NCI-H526 (cell line): ENCODE measurements around the gene ARHGAP8.

Source experiments
- DNase-seq, 2 experiments: peaks; one replicate each; lab custom pipeline; 2025; lab: John Stamatoyannopoulos, UW

Gene ARHGAP8

DNA sequence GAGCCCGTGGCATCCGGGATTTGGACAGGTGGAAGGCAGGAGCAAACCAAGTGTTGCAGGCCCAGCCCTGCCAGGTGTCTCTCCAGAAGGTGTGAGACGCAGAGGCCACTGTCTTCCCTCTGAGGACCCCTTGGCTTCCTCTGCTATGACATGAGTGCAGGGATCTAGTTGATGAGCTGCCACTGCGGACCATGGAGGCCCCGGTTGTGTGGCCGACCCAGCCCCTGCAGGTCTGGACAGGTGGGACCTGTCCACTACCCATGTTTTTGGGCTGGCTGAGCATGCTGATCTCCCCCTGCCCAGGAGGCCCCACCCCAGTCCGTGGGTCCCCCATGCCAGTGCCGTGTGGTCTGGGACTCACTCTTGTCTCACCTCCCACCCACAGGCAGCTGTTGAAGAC is 27.5 kb upstream of the ARHGAP8 start:
- DNase-seq: no peak

DNA sequence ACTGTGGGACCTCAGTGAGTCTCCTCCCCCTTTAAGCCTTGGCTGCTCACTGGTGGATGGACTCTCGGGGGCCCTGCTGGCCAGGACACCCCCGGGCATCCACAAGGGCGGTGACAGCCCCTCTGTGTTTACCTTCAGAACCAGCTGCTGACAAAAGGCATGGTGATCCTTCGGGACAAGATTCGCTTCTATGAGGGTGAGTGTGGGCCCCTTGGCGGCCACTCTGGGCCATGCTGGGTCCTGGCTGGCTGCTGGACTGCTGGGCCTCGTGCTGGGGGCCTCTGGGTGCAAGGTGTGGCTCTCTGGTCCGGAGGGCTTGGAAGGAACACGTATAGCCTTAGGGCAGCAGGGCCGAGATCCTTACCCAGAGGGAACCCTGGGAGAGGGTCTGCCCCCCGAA is 25.9 kb upstream of the ARHGAP8 start:
- no peak for DNase-seq

DNA sequence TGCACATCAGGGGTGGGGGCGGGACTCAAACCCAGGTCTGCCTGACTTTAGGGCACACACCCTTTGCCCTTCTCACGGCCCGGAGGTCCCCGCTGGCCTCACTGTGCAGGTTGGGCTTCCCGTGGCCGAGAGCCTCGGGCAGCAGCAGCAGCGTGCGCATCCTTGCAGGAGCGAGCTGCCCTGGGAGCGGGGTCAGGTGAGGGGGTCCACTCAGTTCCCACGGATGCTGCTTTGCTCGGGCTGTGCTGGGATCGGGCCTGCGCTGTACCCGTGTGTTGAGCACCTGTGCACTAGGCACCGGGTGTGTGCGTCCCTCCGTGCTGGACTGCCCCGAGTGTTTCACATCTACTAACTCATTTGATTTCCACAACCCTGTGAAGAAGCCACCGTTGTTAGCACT is 25.2 kb upstream of the ARHGAP8 start:
- DNase-seq: no peak

DNA sequence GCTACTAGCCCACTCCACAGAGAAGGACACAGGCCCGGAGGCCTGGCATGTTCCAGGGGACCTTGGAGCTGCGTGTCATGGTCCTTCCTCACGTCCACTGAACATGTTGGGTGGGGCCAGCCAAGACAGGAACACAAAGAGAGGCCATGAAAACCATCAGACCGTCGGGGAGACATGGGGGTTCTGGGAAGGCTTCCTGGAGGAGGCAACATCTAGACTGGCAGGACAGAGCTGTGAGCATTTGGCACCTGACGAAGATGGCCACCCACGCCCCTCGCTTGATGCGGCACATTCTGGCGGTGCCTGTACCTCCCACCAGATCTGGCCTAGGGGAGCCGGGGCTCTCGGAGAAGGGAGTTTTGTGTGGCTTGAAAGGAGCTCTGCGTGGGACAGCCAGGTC is 24.7 kb upstream of the ARHGAP8 start:
- DNase-seq: no peak

DNA sequence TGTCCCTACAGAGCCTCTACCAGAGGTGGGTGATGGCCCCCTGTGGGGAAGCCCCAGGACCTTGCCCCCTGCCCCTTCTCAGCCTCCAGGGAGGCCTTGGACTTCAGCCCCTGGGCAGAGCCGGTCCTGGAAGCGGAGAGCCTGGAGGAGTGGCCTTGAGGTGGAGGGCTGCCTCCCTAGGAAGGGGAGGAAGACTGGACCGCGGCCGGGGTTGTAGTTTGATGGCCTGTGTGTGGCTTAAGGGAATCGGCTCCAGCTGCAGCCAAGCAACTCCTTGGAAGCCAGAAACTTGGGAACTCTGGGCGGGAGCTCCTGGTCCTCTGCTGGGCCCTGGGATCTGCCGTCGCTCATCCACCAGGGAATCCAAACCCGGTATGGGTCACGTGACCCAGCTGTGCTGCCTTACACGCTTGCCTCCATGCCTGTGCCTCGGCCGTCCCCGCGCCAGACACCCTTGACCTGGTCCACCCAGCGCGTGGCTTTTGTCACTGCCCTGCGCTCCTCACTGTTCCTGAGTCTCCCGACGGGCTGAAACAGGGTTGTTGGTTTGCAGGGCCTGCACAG is 23.5 kb upstream of the ARHGAP8 start:
- no peak for DNase-seq

DNA sequence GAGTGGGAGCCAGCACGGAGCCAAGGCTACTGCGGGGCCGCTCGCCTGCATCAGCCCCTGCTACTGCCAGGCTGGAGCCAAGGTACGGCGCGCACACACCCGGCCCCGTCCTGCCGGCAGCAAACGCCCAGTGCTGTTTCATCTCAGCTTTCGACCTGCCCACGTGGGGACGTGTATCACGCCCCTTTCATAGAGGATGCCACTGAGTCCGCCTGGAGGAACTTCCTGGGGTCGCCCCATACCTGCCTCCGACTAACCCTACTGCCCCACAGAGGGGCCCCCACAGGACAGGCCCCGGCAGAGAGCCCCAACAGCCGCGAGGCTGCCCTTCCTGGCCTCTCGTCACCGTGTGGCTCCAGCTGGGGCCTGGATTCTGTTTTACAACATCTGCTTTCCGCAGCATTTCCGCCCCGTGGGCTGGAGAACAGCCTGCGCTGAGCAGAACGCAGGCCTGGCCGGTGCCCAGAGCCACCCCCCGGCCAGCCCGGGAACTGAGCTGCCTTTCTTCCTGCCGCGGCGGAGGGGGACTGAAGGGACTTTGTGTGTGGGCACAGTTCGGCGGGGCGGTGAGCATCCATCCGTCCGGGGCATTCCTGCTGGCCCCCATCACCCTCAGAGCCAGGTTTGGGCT is 22.9 kb upstream of the ARHGAP8 start:
- DNase-seq: no peak

DNA sequence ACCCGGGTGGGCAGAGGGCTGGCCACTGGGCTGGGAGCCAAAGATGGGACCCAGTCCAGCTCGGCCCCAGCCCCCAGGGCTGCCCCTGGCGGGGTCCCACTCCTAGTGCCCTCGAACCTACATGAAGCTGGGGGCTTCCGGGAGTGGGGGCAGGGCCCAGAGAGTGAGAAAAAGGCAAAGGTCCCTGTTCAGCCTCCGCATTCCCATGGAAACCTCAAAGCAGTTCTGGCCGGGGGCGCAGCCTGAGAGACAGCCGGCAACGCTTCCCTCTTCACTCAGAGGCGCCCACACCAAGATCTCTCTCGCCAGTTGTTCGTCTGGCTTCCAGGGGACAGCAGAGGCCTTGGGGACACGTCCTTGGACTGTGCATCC is 22.4 kb upstream of the ARHGAP8 start:
- DNase-seq: no peak

DNA sequence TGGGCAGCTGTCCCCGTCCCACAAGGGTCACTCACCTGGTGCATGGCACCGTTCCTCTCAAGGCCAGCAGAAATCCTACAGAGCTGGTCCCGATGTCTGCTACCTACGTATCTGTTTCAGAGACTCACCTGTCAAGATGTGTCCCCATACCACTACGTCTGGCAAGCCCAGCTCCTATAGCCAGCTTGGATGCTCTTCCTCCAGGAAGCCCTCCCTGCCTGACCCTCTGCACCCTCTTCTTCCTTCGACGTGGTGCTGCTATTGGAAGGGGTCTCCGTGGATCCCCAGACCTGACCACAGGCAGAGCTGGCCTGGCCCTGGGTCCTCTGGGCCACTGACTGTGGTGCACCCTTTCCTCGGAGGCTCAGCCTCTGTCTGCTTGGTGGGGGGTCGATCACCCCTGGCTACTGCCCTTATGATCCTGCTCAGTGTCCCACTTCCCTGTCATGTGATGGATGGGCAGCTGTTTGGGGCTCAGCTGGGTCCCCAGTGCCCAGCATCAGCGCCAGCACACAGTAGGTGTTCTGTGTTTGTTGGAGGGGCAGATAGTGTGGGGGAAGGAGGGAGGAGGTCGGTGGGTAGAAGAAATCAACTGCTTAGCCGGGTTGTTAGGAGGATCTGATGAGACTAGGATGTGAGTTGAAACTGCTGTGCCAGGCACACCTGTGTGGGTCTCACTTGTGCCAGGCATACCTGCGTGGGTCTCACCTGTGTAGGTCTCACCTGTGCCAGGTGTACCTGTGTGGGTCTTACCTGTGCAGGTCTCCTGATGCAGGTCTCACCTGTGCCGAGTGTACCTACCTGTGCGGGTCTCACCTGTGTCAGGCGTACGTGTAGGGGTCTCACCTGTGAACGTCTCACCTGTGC is 21.7 kb upstream of the ARHGAP8 start:
- no peak for DNase-seq

DNA sequence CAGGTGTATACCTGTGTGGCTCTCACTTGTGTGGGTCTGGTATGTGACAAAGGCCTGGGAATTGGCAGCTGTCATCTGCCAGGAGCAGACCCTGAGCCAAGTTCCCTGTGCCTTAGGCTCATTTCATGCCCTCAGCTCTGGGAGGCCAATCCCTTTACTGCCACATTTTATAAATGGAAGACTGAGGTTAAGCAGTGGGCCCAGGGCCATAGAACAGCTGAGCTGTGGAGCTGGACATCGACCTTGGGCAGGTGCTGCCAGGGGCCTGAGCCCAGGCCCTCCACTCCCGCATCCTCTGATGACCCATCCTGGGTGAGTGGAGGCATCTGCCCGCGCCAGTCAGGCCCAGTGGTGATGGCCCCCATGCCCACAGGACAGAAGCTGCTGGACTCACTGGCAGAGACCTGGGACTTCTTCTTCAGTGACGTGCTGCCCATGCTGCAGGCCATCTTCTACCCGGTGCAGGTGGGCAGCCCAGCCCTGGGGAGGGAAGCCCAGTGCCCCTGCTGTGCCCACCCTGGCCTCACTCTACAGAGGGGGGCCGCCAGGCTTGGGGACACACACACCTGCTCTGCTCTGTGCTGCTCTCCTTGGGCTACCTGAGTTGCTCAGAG is 20.9 kb upstream of the ARHGAP8 start:
- no peak for DNase-seq

DNA sequence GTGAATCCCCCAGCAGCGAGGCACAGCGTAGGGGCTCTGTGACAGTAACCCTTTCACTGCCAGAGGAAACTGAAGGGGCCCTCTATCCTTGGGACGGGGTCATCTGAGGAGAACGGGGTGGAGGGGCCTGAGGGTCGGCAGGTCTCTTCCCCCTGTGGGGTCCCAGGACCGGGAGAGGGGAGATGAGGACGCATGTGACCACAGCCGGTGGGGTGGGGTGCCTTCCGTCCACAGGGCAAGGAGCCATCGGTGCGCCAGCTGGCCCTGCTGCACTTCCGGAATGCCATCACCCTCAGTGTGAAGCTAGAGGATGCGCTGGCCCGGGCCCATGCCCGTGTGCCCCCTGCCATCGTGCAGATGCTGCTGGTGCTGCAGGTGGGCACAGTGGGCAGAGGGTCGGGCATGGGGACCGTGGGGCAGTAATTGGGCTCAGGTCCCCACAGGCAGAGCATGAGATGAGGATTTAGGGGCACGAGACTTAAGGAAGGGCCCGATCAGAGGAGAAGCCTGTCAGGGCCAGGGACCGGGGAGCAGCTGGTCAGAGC is 20.3 kb upstream of the ARHGAP8 start:
- no peak for DNase-seq

DNA sequence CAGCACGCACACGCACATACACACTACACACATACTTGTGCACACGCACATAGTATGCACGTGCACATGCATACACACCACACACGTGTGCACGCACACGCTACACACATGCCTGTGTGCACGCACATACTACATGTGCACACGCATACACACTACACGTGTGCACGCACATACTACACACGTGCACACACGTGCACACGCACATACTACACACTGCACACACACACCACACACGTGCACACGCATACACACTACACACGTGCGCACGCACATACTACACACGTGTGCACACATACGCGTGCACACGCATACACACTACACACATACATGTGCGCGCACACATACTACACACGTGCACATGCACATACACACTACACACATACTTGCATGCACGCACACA is 19.7 kb upstream of the ARHGAP8 start:
- no peak for DNase-seq

DNA sequence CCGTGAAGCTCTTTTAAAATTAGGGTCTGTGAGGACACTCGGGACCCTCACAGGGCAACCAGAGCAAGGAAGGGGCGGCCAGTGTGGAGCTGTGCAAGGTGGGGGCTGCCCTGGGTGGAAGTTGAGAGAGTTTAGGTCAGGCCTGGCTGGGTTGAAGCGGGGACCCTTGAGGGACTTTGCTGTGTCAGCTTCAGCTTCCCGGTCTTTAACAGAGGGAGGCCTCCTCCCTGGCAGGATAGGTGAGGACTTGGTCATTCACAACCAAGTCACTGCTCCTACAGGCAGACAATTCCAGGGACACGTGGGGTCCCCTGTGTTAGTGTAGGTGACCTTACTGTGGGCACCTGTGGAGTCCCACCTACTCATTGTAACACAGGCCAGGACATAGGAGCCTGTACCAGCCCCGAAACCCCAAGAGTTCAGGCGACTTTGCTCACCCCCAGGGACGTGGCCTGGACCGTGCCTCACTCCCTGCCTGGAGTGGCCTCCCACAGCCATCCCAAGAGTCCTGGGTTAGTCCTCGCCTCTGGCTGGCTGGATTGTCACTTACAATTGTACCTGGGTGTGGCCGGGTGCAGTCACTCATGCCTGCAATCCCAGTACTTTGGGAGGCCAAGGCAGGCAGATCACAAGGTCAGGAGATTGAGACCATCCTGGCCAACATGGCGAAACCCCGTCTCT is 18.8 kb upstream of the ARHGAP8 start:
- DNase-seq: no peak

DNA sequence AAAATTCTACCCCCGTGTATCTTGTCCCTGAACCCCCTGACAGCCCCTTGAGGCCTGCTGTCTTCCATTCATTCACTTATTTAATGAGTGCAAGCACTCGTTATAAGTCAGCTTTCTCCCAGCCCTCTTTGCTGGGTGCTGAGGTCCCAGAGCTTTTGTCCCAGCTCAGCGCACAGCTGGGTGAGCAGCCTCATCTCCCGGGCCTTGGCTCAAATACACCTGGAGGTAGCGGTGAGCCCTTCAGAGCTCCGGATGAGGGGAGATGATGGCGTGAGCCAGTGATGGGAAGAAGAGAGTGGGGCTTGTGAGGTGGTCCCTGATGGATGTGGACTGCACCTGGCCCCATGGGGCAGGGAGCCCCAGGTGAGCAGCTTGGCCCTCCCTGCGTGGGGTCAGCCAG is 18.1 kb upstream of the ARHGAP8 start:
- DNase-seq: no peak

DNA sequence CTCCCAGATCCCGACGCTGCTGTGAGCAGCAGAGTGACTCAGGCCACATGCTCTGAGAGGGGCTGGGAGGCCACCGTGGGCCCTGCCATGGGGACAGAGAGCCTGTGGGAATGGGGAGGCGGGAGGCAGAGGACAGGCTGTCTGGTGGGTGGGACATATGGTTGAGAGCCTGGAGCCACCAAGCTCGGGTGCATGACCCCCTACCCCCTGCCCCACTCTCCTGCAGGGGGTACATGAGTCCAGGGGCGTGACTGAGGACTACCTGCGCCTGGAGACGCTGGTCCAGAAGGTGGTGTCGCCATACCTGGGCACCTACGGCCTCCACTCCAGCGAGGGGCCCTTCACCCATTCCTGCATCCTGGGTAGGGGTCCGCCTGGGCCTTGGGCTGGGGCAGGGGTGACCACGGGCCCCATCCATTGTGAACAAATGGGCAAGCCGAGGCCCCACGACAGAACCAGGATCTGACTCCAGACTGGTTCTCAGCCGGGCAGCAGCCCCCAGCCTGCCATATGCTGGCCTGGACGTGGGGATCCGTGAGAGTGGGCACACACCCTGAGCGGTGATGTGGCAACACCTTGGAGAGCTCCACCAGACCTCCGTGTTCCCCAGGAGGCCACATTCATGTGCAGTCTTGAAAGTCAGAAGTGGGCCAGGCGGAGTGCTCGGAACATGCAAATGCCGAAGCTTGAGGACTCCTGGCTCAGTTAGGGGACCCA is 17.4 kb upstream of the ARHGAP8 start:
- no peak for DNase-seq

DNA sequence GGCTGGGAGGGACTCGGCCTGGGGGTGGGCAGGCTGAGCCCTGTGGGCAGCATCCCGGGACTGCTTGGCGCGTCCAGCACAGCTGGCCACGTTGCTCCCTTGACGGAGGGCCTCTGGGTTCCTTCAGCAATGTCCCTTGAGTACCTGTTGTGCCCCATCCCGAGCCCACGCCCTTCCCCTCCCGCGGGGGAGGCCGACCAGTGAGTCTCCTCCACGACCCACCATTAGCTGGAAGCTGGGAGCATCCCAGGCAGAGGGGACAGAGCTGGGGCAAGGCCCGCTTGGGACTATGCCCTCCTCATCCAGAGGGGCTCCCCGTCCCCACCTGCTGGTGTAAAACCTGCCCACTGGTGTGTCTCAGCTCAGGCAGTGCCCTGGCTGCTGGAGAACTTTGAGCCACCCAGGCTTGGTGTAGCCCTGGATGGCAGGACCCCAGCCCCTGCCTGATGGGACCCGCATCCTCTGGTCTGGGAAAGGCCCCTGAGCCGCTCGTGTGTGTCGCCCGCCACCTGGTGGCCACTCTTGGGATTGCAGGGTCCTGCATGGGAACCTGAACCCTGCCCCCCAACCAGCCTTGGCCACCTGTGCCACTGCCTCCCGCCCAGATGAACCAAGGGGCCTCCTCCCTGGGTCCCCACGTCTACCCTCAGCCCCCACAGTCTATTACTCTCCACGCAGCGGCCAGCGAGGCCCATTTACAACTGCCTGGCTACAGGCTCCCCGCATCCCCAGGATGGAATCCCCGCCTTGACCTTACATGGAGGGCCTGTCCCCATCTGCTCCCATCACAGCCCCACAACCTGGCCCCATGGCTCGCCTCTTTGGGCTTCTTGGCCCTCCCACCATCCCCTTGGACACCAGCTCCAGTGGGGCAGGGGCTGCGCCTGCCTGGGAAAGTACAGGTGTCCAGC is 16.6 kb upstream of the ARHGAP8 start:
- peak in 1 of 2 experiments; percentile 59 for DNase-seq

DNA sequence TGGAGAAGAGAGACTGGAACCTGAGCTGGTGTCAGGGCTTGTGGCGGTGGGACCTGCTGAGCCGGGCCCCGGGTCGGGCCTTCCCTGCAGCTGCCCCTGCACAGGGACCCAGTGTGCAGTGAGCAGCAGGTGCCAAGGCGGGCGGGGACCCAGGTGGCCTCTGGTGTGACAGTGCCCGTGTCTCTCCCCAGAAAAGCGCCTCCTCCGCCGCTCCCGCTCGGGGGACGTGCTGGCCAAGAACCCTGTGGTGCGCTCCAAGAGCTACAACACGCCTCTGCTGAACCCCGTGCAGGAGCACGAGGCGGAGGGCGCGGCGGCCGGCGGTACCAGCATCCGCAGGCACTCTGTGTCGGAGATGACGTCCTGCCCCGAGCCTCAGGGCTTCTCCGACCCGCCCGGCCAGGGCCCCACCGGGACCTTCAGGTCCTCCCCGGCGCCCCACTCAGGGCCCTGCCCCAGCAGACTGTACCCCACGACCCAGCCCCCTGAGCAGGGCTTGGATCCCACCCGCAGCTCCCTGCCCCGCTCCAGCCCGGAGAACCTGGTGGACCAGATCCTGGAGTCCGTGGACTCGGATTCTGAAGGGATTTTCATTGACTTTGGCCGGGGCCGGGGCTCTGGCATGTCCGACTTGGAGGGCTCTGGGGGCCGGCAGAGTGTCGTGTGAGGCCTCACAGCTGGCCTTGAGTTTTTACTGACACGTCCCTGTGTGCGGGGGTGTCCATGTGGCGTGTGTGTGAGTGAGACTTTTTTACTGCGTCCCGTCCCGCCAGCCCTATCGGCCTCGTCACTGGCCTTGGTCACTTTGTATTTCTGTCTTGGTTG is 15.6 kb upstream of the ARHGAP8 start:
- DNase-seq: no peak

DNA sequence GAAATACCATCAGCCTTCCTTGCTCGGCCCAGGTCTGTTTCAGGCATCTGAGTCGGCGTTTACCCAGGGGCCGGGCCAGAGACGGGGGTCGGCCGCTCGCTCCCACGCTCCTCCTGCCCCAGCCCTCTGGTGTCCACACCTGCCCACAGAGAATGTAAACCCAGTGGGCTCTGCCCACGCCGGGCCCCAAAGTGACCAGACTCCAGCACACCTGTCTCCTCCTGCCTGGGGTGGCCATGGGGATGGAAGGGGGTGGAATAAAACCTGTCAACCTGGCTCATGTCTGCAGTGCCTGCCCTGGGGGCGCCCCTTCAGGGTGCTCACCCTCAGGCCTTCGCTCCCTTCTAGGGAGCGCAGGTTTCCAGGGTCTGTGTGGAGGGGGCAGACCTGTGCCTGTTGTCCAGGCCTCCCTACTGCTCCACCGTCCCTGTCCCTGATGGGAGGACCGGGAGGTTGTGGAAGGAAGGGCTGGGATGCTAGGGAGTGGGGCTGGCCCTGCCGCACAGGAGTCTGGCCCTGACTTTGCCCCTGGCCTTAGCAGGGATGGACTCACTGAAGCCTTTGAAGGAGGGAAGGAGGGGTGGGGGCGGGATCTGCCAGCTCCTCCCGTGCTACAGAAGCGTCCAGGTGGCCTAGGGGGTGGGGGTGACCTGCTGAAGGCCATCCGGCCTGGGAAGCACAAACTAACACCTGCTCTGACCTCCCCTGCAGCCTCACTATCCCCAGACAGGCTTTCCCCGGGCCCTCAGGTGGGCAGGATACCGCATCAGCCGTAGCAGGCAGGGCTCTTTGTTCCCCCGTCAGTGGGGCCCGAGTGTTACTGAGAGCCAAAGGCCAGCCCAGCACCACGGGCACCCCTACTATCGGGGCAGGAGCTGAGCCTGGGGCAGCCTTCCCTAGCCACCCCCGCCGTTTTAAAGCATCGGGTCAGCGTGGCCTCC is 14.7 kb upstream of the ARHGAP8 start:
- DNase-seq: no peak

DNA sequence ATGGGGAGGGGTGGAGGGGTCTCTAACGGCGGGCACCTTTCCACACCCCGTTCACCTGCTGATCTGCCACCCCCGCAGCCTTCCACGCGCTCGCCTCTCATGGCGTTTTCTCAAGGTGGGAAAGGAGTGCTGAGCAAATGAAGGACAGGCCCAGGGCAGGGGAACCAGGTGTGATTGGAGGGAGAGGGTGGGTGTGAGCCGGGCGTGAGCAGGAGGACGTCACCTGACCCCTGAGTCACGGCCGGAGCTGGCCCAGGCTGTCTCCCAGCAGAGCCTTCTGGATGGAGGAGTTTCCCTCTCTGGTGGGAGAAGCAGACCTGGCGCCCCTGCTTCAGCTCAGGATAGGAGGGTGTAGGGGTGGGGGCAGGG is 14.0 kb upstream of the ARHGAP8 start:
- DNase-seq: no peak
